CD4-positive, alpha-beta T cell treated with Interleukin-10 for 1 hour (primary cell): ENCODE measurements around the gene EIF2S2.
A peak's percentile ranks its signal among the peaks of the same experiment; 100 is the strongest.

ENCODE experiments used
- DNase-seq: peaks from one replicate; pipeline ENCODE4 v3.0.0-alpha.2; 2020

The EIF2S2 gene

GRCh38 chr20:34058831-34059230 lies 53.2 kb downstream of the EIF2S2 start:
- DNase-seq = peak; percentile 29

- no peak for DNase-seq
Measured at GRCh38 chr20:34055290-34055689, 56.8 kb downstream of the EIF2S2 start.

GRCh38 chr20:34052414-34052813 lies 59.6 kb downstream of the EIF2S2 start:
- no peak for DNase-seq

- DNase-seq = no peak
Measured at GRCh38 chr20:34049897-34050695, 61.9 kb downstream of the EIF2S2 start.

GRCh38 chr20:34049389-34049788 lies 62.7 kb downstream of the EIF2S2 start:
- no peak for DNase-seq

GRCh38 chr20:34047917-34048316 lies 64.1 kb downstream of the EIF2S2 start:
- no peak for DNase-seq

GRCh38 chr20:34047010-34047687 lies 64.9 kb downstream of the EIF2S2 start:
- DNase-seq = no peak

- DNase-seq = no peak
Measured at GRCh38 chr20:34045930-34046725, 65.9 kb downstream of the EIF2S2 start.

GRCh38 chr20:34045294-34045693 lies 66.7 kb downstream of the EIF2S2 start:
- no peak for DNase-seq

- no peak for DNase-seq
Measured at GRCh38 chr20:34043025-34043424, 69.0 kb downstream of the EIF2S2 start.

- no peak for DNase-seq
Measured at GRCh38 chr20:34042262-34042661, 69.8 kb downstream of the EIF2S2 start.

GRCh38 chr20:34041226-34041625 lies 70.8 kb downstream of the EIF2S2 start:
- no peak for DNase-seq

- no peak for DNase-seq
Measured at GRCh38 chr20:34040300-34040995, 71.6 kb downstream of the EIF2S2 start.
